ENCODE data around the gene IGFBP5.

The IGFBP5 gene

DNA sequence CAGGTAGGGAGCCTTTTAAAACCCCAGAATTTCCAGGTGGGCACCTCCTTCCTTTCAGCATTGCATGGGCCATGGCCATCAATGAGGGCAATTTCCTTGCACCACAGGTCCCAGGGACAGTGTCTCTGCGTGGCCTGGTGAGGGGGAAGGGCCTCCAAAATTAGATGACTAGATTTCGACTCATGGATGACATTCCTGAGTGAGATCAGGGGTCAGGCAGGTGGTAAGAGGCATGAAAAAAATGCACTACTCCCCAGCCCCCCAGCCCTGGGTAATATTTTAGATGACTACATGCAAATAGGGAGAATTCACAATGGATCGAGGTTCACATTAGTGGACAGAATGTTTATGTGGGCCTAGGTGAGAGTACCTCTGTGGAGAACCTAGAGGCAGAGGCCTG, 19.0 kb upstream of the IGFBP5 start:
- peak; percentile 95 for DNase-seq (ENCODE audit: low spot score)

GRCh38 chr2:216713691-216714336, 18.5 kb upstream of the IGFBP5 start:
- peak; percentile 94 for DNase-seq (ENCODE audit: low spot score)

- DNase-seq (ENCODE audit: low spot score) = no peak
These were observed 16.0 kb upstream of the IGFBP5 start for GRCh38 chr2:216711348-216711747.

- peak; percentile 46 for DNase-seq (ENCODE audit: low spot score)
These were observed 15.4 kb upstream of the IGFBP5 start for GRCh38 chr2:216710551-216711301.

DNA sequence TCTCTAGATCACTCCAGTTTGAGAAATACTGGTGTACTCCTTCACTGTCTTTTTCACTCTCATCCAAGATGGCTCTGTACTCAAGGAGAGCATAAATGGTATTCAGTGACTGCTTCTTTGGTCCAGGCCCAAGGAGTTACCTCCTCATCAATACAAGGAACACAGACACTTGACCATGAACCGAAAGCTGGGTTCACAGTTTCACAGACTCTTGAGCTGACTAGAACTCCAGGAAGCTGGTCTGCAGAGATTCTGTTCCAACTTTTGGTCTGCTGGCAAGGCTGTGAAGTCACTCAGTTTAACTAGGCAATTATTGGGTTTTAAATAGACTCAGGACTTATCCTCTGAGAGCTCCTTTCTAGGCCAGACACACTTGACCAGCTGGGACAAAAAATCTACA, 7.4 kb upstream of the IGFBP5 start:
- DNase-seq (ENCODE audit: low spot score) = no peak

DNA sequence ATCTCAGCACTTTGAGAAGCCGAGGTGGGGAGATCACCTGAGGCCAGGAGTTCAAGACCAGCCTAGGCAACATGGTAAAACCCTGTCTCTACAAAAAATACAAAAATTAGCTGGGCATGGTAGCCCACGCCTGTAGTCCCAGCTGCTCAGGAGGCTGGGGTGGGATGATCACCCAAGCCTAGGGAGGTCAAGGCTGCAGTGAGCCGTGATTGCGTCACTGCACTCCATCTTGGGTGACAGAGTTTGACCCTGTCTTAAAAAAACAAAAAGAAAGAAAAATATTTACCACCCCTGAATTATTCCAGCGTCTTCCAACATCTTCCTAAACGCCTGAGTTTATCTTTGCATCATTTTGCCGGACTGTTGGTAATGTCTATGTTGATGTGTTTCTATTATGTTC, 6.2 kb upstream of the IGFBP5 start:
- no peak for DNase-seq (ENCODE audit: low spot score)

DNA sequence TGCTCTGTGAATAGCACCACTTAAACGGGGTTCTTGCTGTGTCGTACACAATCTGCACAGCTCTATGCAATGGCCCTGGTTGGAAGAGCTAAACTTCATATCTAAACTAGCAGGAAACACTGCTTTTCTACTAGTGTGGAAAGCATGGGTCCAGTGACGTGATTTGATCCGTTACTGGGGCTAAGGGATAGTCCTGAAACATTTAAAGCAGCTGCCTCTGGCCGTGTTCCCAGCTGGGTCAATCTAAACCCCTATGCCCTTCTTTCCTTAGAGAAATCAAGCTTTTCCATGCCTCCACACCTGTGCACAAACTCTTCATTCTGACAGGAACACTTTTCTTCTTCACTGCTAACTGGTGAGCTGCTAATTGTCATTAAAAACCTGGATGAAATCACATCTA, 5.4 kb upstream of the IGFBP5 start:
- DNase-seq (ENCODE audit: low spot score) = no peak

- DNase-seq (ENCODE audit: low spot score) = no peak
These were observed 4.8 kb upstream of the IGFBP5 start for GRCh38 chr2:216700088-216700567.

DNA sequence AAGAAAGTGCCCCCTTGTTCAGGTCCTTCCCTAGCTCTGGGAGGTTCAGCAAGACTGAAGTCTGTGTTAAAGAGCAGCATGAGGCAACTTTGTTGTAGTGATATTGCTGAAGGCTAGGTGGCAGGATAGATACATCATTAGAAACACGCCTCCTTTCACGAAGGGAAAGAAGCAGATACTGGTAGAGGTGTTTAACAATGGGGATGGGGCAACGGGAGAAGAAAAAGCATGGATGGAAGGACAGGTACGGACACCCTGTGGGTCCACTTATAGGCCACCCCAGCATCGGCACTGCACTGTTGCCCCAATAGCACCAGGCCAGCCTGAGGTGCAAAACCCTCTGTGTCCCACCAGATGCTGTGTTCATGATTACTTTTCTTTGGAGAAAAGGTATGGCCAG, 3.5 kb upstream of the IGFBP5 start:
- peak; percentile 75 for DNase-seq (ENCODE audit: low spot score)

DNA sequence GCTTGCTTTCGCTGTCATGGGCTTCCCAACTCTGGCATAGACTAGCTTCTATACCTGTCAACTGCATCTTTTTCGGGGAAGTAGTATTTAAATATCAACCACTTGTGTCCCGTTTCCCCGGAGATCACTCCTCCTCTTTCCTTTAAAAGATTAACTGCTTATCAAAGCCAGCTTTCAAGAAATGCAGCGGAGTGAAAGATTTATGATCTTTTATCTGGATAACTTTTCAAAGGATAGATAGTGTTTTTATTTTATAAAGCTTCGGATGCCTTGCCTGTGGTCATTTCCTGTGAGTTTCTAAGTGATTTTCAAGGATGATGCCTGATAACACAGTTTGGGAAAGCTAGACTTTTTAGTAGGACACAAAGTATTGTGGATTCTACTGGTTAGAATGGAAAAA, 2.9 kb upstream of the IGFBP5 start:
- no peak for DNase-seq (ENCODE audit: low spot score)

- peak; percentile 69 for DNase-seq (ENCODE audit: low spot score)
These were observed 1.6 kb upstream of the IGFBP5 start for GRCh38 chr2:216696751-216697560.

DNA sequence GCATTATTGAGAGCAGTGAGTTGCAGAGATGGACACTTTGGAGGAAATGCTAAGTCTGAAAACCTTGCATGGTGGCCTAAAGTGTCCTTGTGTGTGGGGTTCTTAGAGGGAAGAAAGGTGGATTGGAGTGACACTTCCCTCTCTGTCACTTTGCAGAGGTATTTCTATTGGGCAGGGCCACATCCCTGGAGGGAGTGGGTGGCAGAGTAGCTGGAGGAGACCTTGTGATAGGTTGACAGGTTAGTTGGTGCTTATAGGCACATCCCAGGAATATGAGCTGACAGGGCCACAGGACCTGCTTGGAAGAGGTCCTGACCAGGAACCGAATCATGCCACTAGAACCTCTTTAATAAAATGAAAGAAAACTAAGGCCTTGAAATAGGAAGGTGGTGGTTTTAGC, 972 bp upstream of the IGFBP5 start:
- DNase-seq (ENCODE audit: low spot score) = no peak

- no peak for DNase-seq (ENCODE audit: low spot score)
These were observed 527 bp downstream of the IGFBP5 start for GRCh38 chr2:216694826-216695217.

GRCh38 chr2:216694082-216694825, 1.1 kb downstream of the IGFBP5 start:
- DNase-seq (ENCODE audit: low spot score) = peak; percentile 52

- DNase-seq (ENCODE audit: low spot score) = no peak
These were observed 1.8 kb downstream of the IGFBP5 start for GRCh38 chr2:216693414-216694080.

- peak; percentile 78 for DNase-seq (ENCODE audit: low spot score)
These were observed 2.5 kb downstream of the IGFBP5 start for GRCh38 chr2:216692636-216693413.

GRCh38 chr2:216690853-216691741, 4.3 kb downstream of the IGFBP5 start:
- DNase-seq (ENCODE audit: low spot score) = peak; percentile 77

GRCh38 chr2:216690456-216690852, 4.9 kb downstream of the IGFBP5 start:
- no peak for DNase-seq (ENCODE audit: low spot score)

GRCh38 chr2:216689397-216689796, 6.0 kb downstream of the IGFBP5 start:
- DNase-seq (ENCODE audit: low spot score) = no peak

Measured in kidney tubule cell (primary cell).